Measurements from ENCODE around the gene SLC19A1. TPM values are rescaled to one million over a fixed set of nuclear protein-coding genes. Genes with fewer than 3 reads are reported as not detected.

The SLC19A1 gene
- polyA plus RNA-seq, 1 of the 3 experiments (the other 2 are of a cell fraction), result 15.0 TPM

DNA sequence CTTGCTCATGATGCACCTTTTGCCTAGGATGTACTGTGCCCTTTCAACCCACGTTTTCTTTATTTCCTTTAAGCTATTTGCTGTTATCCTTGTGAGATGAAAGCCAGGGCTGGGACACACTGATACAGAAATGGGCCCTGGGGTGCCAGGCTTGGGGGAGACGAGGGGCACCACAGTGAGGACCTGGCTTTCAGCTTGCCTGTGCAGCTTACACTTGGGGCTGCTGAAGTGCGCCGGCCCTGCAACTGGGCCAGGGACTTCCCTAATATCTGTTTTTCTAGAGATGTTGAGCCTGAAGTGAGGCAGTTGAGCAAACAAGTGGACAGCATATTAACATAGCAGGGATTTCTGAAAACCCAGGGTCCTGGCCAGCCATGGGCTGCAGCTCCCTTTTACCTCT lies 42.5 kb upstream of the SLC19A1 start:
- Histone ChIP-seq H3K36me3 (replicated peaks in 1 of 2; ENCODE audit: control insufficient read depth in 1 of 2, insufficient read depth in 2 of 2, low read length in 1 of 2) (no peaks in the 10 kb centered on the region), H3K79me2 (ENCODE audit: insufficient read depth) (no peaks in the 10 kb centered on the region), H3K4me2 (no peak overlapping the region), H3K27ac (ENCODE audit: low read depth in 2 of 2, low read length in 1 of 2) (no peak overlapping the region), H3K27me3 (ENCODE audit: insufficient read depth) (no peaks in the 10 kb centered on the region), H3K9ac (no peak overlapping the region), H3F3A (replicated peaks; ENCODE audit: insufficient read depth) (no peaks in the 10 kb centered on the region), H3K4me3 (ENCODE audit: low read depth in 2 of 2, low read length in 1 of 2) (no peak overlapping the region), H3K4me1 (ENCODE audit: control insufficient read depth in 1 of 2, insufficient read depth in 2 of 2, low read depth in 1 of 2, low read length in 1 of 2) (peaks cover 0 to 7% of the 10 kb centered on the region in 2 experiments; a peak in 1 of 4 replicates), H2AFZ (ENCODE audit: low read depth) (no peak overlapping the region), H3K9me2 (no peaks in the 10 kb centered on the region), H3K9me3 (peaks cover 7% of the 10 kb centered on the region), H4K20me1 (ENCODE audit: insufficient read depth) (no peaks in the 10 kb centered on the region)
- CTCF ChIA-PET, result interaction anchor here (0.9 to 1.6 kb wide), 3 partner anchors 10 to 29 kb away, joined by 3 to 10 read pairs (median 3); no protein-coding TSS in a partner anchor
- 33% methylated on average over 3 of the region's 4 CpGs for WGBS (ENCODE audit: low lambda C conversion rate)
- DNase-seq, result no peak
- POLR2A ChIA-PET, result no interaction called here
- TF ChIP-seq EZH2phosphoT487 (IDR thresholded peaks at IDR 0.05; ENCODE audit: borderline replicate concordance, low read depth), result no peak
- TF ChIP-seq, protein P1, sequence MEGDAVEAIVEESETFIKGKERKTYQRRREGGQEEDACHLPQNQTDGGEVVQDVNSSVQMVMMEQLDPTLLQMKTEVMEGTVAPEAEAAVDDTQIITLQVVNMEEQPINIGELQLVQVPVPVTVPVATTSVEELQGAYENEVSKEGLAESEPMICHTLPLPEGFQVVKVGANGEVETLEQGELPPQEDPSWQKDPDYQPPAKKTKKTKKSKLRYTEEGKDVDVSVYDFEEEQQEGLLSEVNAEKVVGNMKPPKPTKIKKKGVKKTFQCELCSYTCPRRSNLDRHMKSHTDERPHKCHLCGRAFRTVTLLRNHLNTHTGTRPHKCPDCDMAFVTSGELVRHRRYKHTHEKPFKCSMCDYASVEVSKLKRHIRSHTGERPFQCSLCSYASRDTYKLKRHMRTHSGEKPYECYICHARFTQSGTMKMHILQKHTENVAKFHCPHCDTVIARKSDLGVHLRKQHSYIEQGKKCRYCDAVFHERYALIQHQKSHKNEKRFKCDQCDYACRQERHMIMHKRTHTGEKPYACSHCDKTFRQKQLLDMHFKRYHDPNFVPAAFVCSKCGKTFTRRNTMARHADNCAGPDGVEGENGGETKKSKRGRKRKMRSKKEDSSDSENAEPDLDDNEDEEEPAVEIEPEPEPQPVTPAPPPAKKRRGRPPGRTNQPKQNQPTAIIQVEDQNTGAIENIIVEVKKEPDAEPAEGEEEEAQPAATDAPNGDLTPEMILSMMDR (IDR thresholded peaks at IDR 0.05), result no peak
- no peak for TF ChIP-seq FOXM1 (IDR thresholded peaks at IDR 0.05; ENCODE audit: low read depth)
- no peak for TF ChIP-seq ELF1 (IDR thresholded peaks at IDR 0.05)
- TF ChIP-seq SIN3A (IDR thresholded peaks at IDR 0.05; ENCODE audit: borderline replicate concordance, low read depth, low read length), result no peak
- TF ChIP-seq YY1 (IDR thresholded peaks at IDR 0.05; ENCODE audit: low read depth), result no peak
- TF ChIP-seq, protein P2, sequence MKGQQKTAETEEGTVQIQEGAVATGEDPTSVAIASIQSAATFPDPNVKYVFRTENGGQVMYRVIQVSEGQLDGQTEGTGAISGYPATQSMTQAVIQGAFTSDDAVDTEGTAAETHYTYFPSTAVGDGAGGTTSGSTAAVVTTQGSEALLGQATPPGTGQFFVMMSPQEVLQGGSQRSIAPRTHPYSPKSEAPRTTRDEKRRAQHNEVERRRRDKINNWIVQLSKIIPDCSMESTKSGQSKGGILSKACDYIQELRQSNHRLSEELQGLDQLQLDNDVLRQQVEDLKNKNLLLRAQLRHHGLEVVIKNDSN (IDR thresholded peaks at IDR 0.05; ENCODE audit: borderline replicate concordance, low read depth), result no peak
- TF ChIP-seq TAF1 (IDR thresholded peaks at IDR 0.05; ENCODE audit: borderline replicate concordance, low read depth, low read length), result no peak
- no peak for TF ChIP-seq MXI1 (IDR thresholded peaks at IDR 0.05; ENCODE audit: low read depth, low read length)
- no peak for TF ChIP-seq EP300 (IDR thresholded peaks at IDR 0.05; ENCODE audit: borderline replicate concordance in 1 of 2, low read depth in 1 of 2, low read length in 1 of 2)
- TF ChIP-seq POLR2AphosphoS5 (IDR thresholded peaks at IDR 0.05; ENCODE audit: low read depth, low read length), result no peak
- TF ChIP-seq, protein P3, sequence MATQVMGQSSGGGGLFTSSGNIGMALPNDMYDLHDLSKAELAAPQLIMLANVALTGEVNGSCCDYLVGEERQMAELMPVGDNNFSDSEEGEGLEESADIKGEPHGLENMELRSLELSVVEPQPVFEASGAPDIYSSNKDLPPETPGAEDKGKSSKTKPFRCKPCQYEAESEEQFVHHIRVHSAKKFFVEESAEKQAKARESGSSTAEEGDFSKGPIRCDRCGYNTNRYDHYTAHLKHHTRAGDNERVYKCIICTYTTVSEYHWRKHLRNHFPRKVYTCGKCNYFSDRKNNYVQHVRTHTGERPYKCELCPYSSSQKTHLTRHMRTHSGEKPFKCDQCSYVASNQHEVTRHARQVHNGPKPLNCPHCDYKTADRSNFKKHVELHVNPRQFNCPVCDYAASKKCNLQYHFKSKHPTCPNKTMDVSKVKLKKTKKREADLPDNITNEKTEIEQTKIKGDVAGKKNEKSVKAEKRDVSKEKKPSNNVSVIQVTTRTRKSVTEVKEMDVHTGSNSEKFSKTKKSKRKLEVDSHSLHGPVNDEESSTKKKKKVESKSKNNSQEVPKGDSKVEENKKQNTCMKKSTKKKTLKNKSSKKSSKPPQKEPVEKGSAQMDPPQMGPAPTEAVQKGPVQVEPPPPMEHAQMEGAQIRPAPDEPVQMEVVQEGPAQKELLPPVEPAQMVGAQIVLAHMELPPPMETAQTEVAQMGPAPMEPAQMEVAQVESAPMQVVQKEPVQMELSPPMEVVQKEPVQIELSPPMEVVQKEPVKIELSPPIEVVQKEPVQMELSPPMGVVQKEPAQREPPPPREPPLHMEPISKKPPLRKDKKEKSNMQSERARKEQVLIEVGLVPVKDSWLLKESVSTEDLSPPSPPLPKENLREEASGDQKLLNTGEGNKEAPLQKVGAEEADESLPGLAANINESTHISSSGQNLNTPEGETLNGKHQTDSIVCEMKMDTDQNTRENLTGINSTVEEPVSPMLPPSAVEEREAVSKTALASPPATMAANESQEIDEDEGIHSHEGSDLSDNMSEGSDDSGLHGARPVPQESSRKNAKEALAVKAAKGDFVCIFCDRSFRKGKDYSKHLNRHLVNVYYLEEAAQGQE (IDR thresholded peaks at IDR 0.05; ENCODE audit: low read depth, low read length), result no peak

Measured in SK-N-SH (cell line).